Hepatocyte (in vitro differentiated cells): ENCODE results near the gene LRMDA. TPM values are rescaled to one million over a fixed set of nuclear protein-coding genes. Genes with fewer than 3 reads are reported as not detected.

Source experiments
- DNase-seq: peaks from one replicate; pipeline ENCODE4 v3.0.0-alpha.2; 2016; ENCODE audit warnings: low spot score
- H2AFZ ChIP-seq: fragments of 200-600 bp; sonication (generic); 2 replicates; pipeline ENCODE4 v1.6.0; 2016; ENCODE audit warnings: antibody characterized with exemption, mild to moderate bottlenecking
- H3K27ac ChIP-seq: fragments of 200-600 bp; sonication (generic); 2 replicates; pipeline ENCODE4 v1.5.1; 2016; ENCODE audit warnings: mild to moderate bottlenecking
- H3K27me3 ChIP-seq: fragments of 200-600 bp; sonication (generic); 2 replicates; pipeline ENCODE4 v1.6.1; 2016
- H3K36me3 ChIP-seq: fragments of 200-600 bp; sonication (generic); replicated peaks from 2 replicates; pipeline ENCODE4 v1.5.1; 2016; ENCODE audit warnings: low read depth; ENCODE audit not compliant: insufficient read depth
- H3K4me1 ChIP-seq: fragments of 200-600 bp; sonication (generic); 2 replicates; pipeline ENCODE4 v1.5.1; 2016; ENCODE audit warnings: mild to moderate bottlenecking, moderate library complexity; ENCODE audit not compliant: insufficient read depth
- H3K4me2 ChIP-seq: fragments of 200-600 bp; sonication (generic); 2 replicates; pipeline ENCODE4 v1.6.0; 2016
- H3K4me3 ChIP-seq: fragments of 200-600 bp; sonication (generic); 2 replicates; pipeline ENCODE4 v1.5.1; 2016; ENCODE audit warnings: mild to moderate bottlenecking
- H3K79me2 ChIP-seq: fragments of 200-600 bp; sonication (generic); 2 replicates; pipeline ENCODE4 v1.6.0; 2017; ENCODE audit warnings: mild to moderate bottlenecking
- H3K9me2 ChIP-seq: fragments of 200-600 bp; sonication (generic); replicated peaks from 2 replicates; pipeline ENCODE4 v1.6.0; 2017; ENCODE audit warnings: mild to moderate bottlenecking; ENCODE audit not compliant: insufficient read depth
- H3K9me3 ChIP-seq: fragments of 200-600 bp; sonication (generic); 2 replicates; pipeline ENCODE4 v1.5.1; 2016; ENCODE audit warnings: low read depth, mild to moderate bottlenecking
- H4K20me1 ChIP-seq: fragments of 200-600 bp; sonication (generic); 2 replicates; pipeline ENCODE4 v1.6.0; 2016; ENCODE audit warnings: mild to moderate bottlenecking; ENCODE audit not compliant: insufficient read depth, poor library complexity, severe bottlenecking
- EZH2 ChIP-seq: fragments of 200-600 bp; sonication (generic); IDR thresholded peaks from 2 replicates; pipeline ENCODE4 v1.6.1; 2016; ENCODE audit warnings: antibody characterized with exemption, mild to moderate bottlenecking, borderline replicate concordance
- EZH2phosphoT487 ChIP-seq: fragments of 200-600 bp; sonication (generic); IDR thresholded peaks from one replicate; pipeline ENCODE4 v1.6.1; 2018; ENCODE audit warnings: antibody characterized with exemption, mild to moderate bottlenecking, low read depth, moderate library complexity; ENCODE audit not compliant: unreplicated experiment, severe bottlenecking
- WGBS: methylation state at CpG from one replicate; pipeline ENCODE4 v1.1.6; 2016; ENCODE audit warnings: low lambda C conversion rate; ENCODE audit errors: missing lambda C conversion rate; 5-methylcytosine and 5-hydroxymethylcytosine counted together
- polyA plus RNA-seq: library from polyadenylated mRNA; unstranded; fragments of >200 nt; fragmentation: Nextera tagmentation; extraction: Ambion mirVana; gene quantifications from 2 replicates; pipeline ENCODE4 v1.2.1, GENCODE V29; 2016
- total RNA-seq: library from RNA; depleted of rRNA; stranded (reverse); fragments of >200 nt; gene quantifications from 2 replicates; pipeline ENCODE4 v1.2.3, GENCODE V29; 2014
- TF ChIP-seq, protein P1 (sequence below): fragments of 200-600 bp; sonication (generic); IDR thresholded peaks from 2 replicates; pipeline ENCODE4 v1.5.1; 2016; ENCODE audit warnings: antibody characterized with exemption, mild to moderate bottlenecking; ENCODE audit not compliant: poor library complexity

The LRMDA gene
- total and polyA plus RNA-seq, 2 experiments from 2014 or later: 5.6 to 15.7 TPM

DNA sequence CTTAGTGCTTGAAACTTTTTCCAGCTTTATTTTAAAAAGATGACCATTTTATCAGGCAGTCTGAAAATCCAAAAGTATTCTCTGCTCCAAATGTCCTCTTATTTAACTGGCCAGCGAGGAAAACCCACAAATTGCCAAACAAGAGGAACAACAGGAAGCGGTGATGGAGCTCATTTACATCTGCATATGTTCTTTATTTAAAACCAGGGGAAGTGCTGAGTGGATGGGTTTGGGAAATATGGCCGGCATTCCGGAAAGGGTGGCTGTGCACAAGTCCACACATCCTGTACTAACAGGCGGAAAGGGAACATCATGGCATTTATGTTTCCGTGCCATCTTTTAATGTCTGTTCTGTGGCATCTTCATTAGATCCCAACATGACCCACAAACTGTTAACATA, 974.5 kb downstream of the LRMDA start:
- Histone ChIP-seq H3K27ac (no peak overlapping the region), H3K4me2 (no peak overlapping the region), H3K27me3 (no peaks in the 10 kb centered on the region), H3K4me3 (no peak overlapping the region), H3K4me1 (no peaks in the 10 kb centered on the region), H3K36me3 (no peaks in the 10 kb centered on the region), H3K9me3 (no peaks in the 10 kb centered on the region), H4K20me1 (no peaks in the 10 kb centered on the region), H2AFZ (no peak overlapping the region), H3K9me2 (no peaks in the 10 kb centered on the region), H3K79me2 (no peaks in the 10 kb centered on the region)
- 93% methylated on average over 6 of the region's 6 CpGs for WGBS
- TF ChIP-seq EZH2: no peak
- TF ChIP-seq, protein P1, sequence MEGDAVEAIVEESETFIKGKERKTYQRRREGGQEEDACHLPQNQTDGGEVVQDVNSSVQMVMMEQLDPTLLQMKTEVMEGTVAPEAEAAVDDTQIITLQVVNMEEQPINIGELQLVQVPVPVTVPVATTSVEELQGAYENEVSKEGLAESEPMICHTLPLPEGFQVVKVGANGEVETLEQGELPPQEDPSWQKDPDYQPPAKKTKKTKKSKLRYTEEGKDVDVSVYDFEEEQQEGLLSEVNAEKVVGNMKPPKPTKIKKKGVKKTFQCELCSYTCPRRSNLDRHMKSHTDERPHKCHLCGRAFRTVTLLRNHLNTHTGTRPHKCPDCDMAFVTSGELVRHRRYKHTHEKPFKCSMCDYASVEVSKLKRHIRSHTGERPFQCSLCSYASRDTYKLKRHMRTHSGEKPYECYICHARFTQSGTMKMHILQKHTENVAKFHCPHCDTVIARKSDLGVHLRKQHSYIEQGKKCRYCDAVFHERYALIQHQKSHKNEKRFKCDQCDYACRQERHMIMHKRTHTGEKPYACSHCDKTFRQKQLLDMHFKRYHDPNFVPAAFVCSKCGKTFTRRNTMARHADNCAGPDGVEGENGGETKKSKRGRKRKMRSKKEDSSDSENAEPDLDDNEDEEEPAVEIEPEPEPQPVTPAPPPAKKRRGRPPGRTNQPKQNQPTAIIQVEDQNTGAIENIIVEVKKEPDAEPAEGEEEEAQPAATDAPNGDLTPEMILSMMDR: no peak
- no peak for TF ChIP-seq EZH2phosphoT487
- no peak for DNase-seq

DNA sequence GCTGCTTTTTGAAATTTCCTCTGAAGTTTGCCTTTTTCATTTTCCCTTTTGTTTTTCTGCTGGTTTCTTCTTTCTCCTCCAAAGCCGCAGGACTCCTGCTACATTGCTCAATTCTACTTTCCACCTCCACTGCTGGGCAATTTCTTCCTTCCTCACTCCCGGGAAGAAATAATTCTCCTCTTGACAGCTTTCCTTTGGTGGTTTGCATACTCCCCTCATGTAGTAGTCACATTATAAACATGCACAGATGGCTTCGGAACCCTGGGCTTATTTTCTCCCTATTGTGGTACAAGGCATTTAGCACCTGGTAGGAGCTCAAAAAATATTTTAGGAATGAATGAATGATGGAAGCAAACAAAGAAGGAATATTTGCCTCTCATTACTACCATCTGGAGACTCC, 977.2 kb downstream of the LRMDA start:
- Histone ChIP-seq H3K36me3 (no peaks in the 10 kb centered on the region), H3K79me2 (no peaks in the 10 kb centered on the region), H3K4me3 (no peak overlapping the region), H3K4me1 (no peaks in the 10 kb centered on the region), H3K4me2 (no peak overlapping the region), H2AFZ (no peak overlapping the region), H3K27ac (no peak overlapping the region), H3K9me2 (no peaks in the 10 kb centered on the region), H3K9me3 (no peaks in the 10 kb centered on the region), H4K20me1 (no peaks in the 10 kb centered on the region), H3K27me3 (no peaks in the 10 kb centered on the region)
- TF ChIP-seq, protein P1: no peak
- TF ChIP-seq EZH2phosphoT487: no peak
- no peak for TF ChIP-seq EZH2
- WGBS: 89% methylated on average over 3 of the region's 3 CpGs
- no peak for DNase-seq

DNA sequence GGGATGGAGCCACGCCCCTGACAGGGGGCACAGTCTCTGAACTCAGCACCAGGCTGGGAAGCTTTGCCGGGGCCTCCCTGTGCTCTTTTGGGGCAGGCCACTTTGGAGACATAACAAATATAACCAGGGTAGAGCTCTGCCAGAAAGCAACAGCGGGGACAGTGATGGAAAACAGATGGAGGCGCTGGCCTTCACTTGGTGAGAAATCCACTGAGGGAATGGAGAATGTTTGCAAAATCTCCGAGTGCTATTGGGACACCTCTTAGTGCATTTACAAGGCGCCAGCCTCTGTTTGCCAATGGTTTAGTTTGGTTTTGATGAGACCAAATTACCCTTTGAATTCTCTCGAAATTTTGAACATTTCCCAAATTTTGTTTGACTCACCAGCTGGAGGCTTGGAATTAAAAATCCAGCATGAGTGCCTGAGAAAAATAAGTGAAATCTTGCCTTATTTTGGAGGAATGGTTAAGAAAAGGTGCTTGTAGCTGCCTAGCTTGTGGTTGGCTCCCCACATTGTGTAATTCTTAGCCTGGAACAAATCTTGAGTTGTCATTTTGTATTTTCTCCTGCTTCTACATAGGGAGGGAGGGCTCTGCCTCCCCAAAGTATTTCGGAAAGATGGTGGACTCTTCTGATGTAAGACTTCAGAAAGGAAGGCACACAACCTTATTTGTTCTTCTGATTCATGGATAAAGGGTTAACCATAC, 980.5 kb downstream of the LRMDA start:
- H3K9me2 ChIP-seq: no peaks in the 10 kb centered on the region
- H3K4me3 ChIP-seq: no peak overlapping the region
- no peak overlapping the region for H3K4me2 ChIP-seq
- H3K9me3 ChIP-seq: no peaks in the 10 kb centered on the region
- DNase-seq: no peak
- H2AFZ ChIP-seq: no peak overlapping the region
- H4K20me1 ChIP-seq: no peaks in the 10 kb centered on the region
- no peaks in the 10 kb centered on the region for H3K36me3 ChIP-seq
- WGBS: 82% methylated on average over 8 of the region's 8 CpGs
- H3K27ac ChIP-seq: no peak overlapping the region
- TF ChIP-seq EZH2phosphoT487 (no peak), EZH2 (no peak)
- TF ChIP-seq, protein P1: no peak
- no peaks in the 10 kb centered on the region for H3K4me1 ChIP-seq
- H3K27me3 ChIP-seq: no peaks in the 10 kb centered on the region
- no peaks in the 10 kb centered on the region for H3K79me2 ChIP-seq

DNA sequence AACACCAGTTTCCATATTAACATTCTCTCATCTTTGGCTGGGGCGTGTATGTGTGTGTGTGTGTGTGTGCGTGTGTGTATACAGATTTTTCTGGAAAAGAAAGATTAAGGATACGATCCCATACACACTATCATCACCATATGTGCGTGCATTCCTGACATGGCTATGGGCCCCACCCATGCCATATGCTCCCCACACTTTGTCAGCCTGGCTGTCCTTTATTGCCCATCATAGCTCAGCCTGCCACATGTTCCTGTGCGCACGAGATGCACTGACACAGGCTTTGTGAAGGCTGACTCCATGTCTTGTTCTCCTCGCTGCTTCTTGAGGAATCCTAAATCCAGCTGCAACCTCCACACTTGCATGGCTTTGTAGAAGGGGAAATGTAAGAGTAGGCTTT, 984.1 kb downstream of the LRMDA start:
- H2AFZ ChIP-seq: no peak overlapping the region
- TF ChIP-seq EZH2phosphoT487 (no peak), EZH2 (no peak)
- TF ChIP-seq, protein P1: no peak
- no peaks in the 10 kb centered on the region for H3K36me3 ChIP-seq
- no peaks in the 10 kb centered on the region for H3K9me2 ChIP-seq
- no peaks in the 10 kb centered on the region for H3K79me2 ChIP-seq
- 91% methylated on average over 7 of the region's 7 CpGs for WGBS
- no peak overlapping the region for H3K4me2 ChIP-seq
- no peaks in the 10 kb centered on the region for H3K27me3 ChIP-seq
- H3K9me3 ChIP-seq: no peaks in the 10 kb centered on the region
- H3K4me3 ChIP-seq: no peak overlapping the region
- no peak overlapping the region for H3K27ac ChIP-seq
- H3K4me1 ChIP-seq: no peaks in the 10 kb centered on the region
- no peak for DNase-seq
- H4K20me1 ChIP-seq: no peaks in the 10 kb centered on the region
